GM12878 (cell line): ENCODE measurements around the gene SERTAD1. TPM values are rescaled to one million over a fixed set of nuclear protein-coding genes. Genes with fewer than 3 reads are reported as not detected.

Source experiments
- BCL11A ChIP-seq: IDR thresholded peaks from 2 replicates; pipeline ENCODE4 v1.6.1; 2011; ENCODE audit warnings: low read depth, low read length
- CBX5 ChIP-seq: sonication (generic); IDR thresholded peaks from 2 replicates; pipeline ENCODE4 v1.6.1; 2016; ENCODE audit warnings: low read depth, moderate library complexity, mild to moderate bottlenecking, inconsistent platforms
- FOS ChIP-seq: IDR thresholded peaks from 3 replicates; pipeline ENCODE4 v1.6.1; 2011; ENCODE audit warnings: borderline replicate concordance; ENCODE audit not compliant: insufficient read length; ENCODE audit errors: extremely low read depth
- HDGF ChIP-seq: fragments of 450-650 bp; IDR thresholded peaks from 2 replicates; pipeline ENCODE4 v1.6.1; 2016; ENCODE audit warnings: antibody characterized with exemption
- JUNB ChIP-seq: IDR thresholded peaks from 2 replicates; pipeline ENCODE4 v1.6.1; 2016; ENCODE audit warnings: antibody characterized with exemption, mild to moderate bottlenecking
- JUND ChIP-seq: IDR thresholded peaks from 2 replicates; pipeline ENCODE4 v1.6.1; 2012; ENCODE audit warnings: low read depth, mild to moderate bottlenecking, low read length, improper control_type of control experiment, moderate library complexity
- KAT2A ChIP-seq: conservative IDR thresholded peaks from 2 replicates; pipeline ENCODE4 v1.6.1; 2011; ENCODE audit warnings: low read depth, low read length; ENCODE audit not compliant: control insufficient read depth
- MEF2A ChIP-seq: IDR thresholded peaks from 2 replicates; pipeline ENCODE4 v1.6.1; 2011; ENCODE audit warnings: low read depth, mild to moderate bottlenecking, low read length, moderate library complexity; ENCODE audit not compliant: insufficient read depth
- MEF2B ChIP-seq: fragments of 450-650 bp; IDR thresholded peaks from 2 replicates; pipeline ENCODE4 v1.6.1; 2018; ENCODE audit warnings: mild to moderate bottlenecking, moderate library complexity; ENCODE audit not compliant: partially characterized antibody, poor library complexity, severe bottlenecking
- MYB ChIP-seq: fragments of 150-350 bp; IDR thresholded peaks from 2 replicates; pipeline ENCODE4 v1.6.1; 2014; ENCODE audit warnings: mild to moderate bottlenecking, low read depth, low read length, borderline replicate concordance
- NR2F1 ChIP-seq: fragments of 450-650 bp; conservative IDR thresholded peaks from 2 replicates; pipeline ENCODE4 v1.6.1; 2017; ENCODE audit warnings: mild to moderate bottlenecking
- PML ChIP-seq: IDR thresholded peaks from 2 replicates; pipeline ENCODE4 v1.6.1; 2012; ENCODE audit warnings: low read length, inconsistent platforms
- RCOR1 ChIP-seq: conservative IDR thresholded peaks from 2 replicates; pipeline ENCODE4 v1.6.1; 2012; ENCODE audit warnings: low read depth, low read length, improper control_type of control experiment
- SREBF1 ChIP-seq: IDR thresholded peaks from 2 replicates; pipeline ENCODE4 v1.6.1; 2012; ENCODE audit warnings: mild to moderate bottlenecking, low read length
- SUZ12 ChIP-seq: fragments of 200-600 bp; sonication (generic); IDR thresholded peaks from one replicate; pipeline ENCODE4 v1.6.1; 2018; ENCODE audit warnings: antibody characterized with exemption, mild to moderate bottlenecking; ENCODE audit not compliant: unreplicated experiment
- TCF3 ChIP-seq: IDR thresholded peaks from 2 replicates; pipeline ENCODE4 v1.6.1; 2012; ENCODE audit warnings: low read depth, mild to moderate bottlenecking, low read length, borderline replicate concordance; ENCODE audit not compliant: insufficient read depth
- YBX1 ChIP-seq: fragments of 450-650 bp; IDR thresholded peaks from 2 replicates; pipeline ENCODE4 v1.6.1; 2016; ENCODE audit warnings: antibody characterized with exemption
- ZNF207 ChIP-seq: fragments of 450-650 bp; IDR thresholded peaks from 2 replicates; pipeline ENCODE4 v1.6.1; 2014; ENCODE audit warnings: antibody characterized with exemption, mild to moderate bottlenecking, borderline replicate concordance
- ZNF24 ChIP-seq: fragments of 450-650 bp; IDR thresholded peaks from 2 replicates; pipeline ENCODE4 v1.6.1; 2017; ENCODE audit warnings: antibody characterized with exemption, mild to moderate bottlenecking
- polyA plus RNA-seq, 11 experiments: library from polyadenylated mRNA; depleted of rRNA in 4 of 11; unstranded in 6 of 11; stranded (reverse) in 5 of 11; fragments of >200 nt; fragmentation: Nextera tagmentation in 4 of 11; fragmentation: Illumina TruSeq in 1 of 11; extraction: Ambion mirVana in 4 of 11; extraction: Trizol in 1 of 11; gene quantifications; 1 replicate in 1 of 11; 2 replicates in 10 of 11; pipeline versions ENCODE4 v1.2.1 to v1.2.3, GENCODE V29; 2011 to 2016; ENCODE audit warnings: inconsistent platforms in 2 of 11, missing spikeins in 2 of 11, low read depth in 1 of 11
- total RNA-seq, 4 experiments: library from RNA; depleted of rRNA in 3 of 4; stranded (reverse); fragments of >200 nt in 3 of 4; fragmentation: Illumina TruSeq in 1 of 4; extraction: Trizol in 1 of 4; gene quantifications; 2 replicates each; pipeline versions ENCODE4 v1.2.1 to v1.2.3, GENCODE V29; 2013 to 2021
- TF ChIP-seq, protein P1 (sequence below): fragments of 450-650 bp; IDR thresholded peaks from 2 replicates; pipeline ENCODE4 v1.6.1; 2018; ENCODE audit warnings: mild to moderate bottlenecking, low read depth, moderate library complexity; ENCODE audit not compliant: partially characterized antibody
- TF ChIP-seq, protein P2 (sequence below): fragments of 450-650 bp; formaldehyde crosslinking; IDR thresholded peaks from 2 replicates; pipeline ENCODE4 v1.4.0; 2020; ENCODE audit warnings: mild to moderate bottlenecking, moderate library complexity
- TF ChIP-seq, protein P3 (sequence below): fragments of 450-650 bp; IDR thresholded peaks from 2 replicates; pipeline ENCODE4 v1.6.1; 2017; ENCODE audit warnings: antibody characterized with exemption, mild to moderate bottlenecking, moderate library complexity

The SERTAD1 gene
- total and polyA plus RNA-seq, 10 of the 15 experiments (the other 5 are each of a cell fraction or from before 2014, with no cell fraction given): 0.23 to 14.2 (median 8.0) TPM

DNA sequence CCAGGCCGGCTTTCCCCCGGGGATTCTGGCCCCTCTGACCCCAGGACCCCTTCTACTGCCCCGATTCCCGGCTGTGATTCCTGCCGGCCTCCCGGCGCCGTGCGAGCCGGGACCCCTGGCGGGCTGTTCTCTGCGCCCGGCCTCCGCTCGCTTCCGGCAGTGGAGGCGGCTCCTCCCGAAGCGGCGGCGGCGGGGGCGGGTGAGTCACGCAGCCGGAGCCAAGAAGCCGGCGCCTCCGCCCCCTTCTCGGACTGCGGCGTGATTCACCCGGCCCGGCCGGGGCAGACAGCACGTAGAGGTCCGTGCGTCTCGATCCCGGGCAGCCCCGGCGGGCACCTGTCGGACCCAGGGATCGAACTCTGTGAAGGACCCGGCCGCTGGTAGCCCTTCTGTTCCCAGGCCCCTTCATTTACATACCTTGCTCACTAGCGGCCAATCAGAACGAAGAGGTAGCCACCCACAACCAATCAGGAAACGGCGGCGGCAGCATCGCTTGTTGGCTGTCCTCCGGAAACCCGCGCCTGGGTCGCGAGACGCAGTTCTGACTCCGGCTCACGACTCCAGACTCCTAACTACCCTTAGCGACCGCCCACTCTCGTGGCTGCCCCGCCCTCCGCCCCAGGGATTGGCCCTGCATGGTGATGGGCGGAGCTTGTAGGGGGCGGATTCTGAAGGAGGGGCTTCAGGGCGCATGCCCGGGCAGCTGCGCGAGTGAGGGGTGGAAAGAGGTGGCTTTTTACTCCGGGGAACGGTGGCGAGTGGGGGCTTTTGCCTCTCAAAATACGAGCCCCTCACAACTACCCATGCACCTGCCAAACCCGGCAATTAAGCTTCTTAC, at the start of gene SERTAD1 (continued):
- TF ChIP-seq, protein P1, sequence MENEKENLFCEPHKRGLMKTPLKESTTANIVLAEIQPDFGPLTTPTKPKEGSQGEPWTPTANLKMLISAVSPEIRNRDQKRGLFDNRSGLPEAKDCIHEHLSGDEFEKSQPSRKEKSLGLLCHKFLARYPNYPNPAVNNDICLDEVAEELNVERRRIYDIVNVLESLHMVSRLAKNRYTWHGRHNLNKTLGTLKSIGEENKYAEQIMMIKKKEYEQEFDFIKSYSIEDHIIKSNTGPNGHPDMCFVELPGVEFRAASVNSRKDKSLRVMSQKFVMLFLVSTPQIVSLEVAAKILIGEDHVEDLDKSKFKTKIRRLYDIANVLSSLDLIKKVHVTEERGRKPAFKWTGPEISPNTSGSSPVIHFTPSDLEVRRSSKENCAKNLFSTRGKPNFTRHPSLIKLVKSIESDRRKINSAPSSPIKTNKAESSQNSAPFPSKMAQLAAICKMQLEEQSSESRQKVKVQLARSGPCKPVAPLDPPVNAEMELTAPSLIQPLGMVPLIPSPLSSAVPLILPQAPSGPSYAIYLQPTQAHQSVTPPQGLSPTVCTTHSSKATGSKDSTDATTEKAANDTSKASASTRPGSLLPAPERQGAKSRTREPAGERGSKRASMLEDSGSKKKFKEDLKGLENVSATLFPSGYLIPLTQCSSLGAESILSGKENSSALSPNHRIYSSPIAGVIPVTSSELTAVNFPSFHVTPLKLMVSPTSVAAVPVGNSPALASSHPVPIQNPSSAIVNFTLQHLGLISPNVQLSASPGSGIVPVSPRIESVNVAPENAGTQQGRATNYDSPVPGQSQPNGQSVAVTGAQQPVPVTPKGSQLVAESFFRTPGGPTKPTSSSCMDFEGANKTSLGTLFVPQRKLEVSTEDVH: no peak
- TF ChIP-seq, protein P2, sequence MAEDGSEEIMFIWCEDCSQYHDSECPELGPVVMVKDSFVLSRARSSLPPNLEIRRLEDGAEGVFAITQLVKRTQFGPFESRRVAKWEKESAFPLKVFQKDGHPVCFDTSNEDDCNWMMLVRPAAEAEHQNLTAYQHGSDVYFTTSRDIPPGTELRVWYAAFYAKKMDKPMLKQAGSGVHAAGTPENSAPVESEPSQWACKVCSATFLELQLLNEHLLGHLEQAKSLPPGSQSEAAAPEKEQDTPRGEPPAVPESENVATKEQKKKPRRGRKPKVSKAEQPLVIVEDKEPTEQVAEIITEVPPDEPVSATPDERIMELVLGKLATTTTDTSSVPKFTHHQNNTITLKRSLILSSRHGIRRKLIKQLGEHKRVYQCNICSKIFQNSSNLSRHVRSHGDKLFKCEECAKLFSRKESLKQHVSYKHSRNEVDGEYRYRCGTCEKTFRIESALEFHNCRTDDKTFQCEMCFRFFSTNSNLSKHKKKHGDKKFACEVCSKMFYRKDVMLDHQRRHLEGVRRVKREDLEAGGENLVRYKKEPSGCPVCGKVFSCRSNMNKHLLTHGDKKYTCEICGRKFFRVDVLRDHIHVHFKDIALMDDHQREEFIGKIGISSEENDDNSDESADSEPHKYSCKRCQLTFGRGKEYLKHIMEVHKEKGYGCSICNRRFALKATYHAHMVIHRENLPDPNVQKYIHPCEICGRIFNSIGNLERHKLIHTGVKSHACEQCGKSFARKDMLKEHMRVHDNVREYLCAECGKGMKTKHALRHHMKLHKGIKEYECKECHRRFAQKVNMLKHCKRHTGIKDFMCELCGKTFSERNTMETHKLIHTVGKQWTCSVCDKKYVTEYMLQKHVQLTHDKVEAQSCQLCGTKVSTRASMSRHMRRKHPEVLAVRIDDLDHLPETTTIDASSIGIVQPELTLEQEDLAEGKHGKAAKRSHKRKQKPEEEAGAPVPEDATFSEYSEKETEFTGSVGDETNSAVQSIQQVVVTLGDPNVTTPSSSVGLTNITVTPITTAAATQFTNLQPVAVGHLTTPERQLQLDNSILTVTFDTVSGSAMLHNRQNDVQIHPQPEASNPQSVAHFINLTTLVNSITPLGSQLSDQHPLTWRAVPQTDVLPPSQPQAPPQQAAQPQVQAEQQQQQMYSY (CRISPR knock-in tag): no peak
- TF ChIP-seq MEF2B (peak; percentile 88), ZNF207 (peak; percentile 86), JUND (0 out of 2 replicates have a peak, but pooled peaks have one; percentile 16), CBX5 (peak; percentile 68; the same call in 1 of the 2 replicates), HDGF (no peak; the same call in 1 of the 2 replicates), NR2F1 (peak; percentile 98), KAT2A (no peak), SREBF1 (no peak), MEF2A (no peak), ZNF24 (no peak), FOS (peak; percentile 89), RCOR1 (no peak), YBX1 (no peak), PML (peak; percentile 94), SUZ12 (no peak), MYB (no peak), BCL11A (no peak), JUNB (no peak), TCF3 (peak; percentile 65; the same call in 1 of the 2 replicates)
- TF ChIP-seq, protein P3, sequence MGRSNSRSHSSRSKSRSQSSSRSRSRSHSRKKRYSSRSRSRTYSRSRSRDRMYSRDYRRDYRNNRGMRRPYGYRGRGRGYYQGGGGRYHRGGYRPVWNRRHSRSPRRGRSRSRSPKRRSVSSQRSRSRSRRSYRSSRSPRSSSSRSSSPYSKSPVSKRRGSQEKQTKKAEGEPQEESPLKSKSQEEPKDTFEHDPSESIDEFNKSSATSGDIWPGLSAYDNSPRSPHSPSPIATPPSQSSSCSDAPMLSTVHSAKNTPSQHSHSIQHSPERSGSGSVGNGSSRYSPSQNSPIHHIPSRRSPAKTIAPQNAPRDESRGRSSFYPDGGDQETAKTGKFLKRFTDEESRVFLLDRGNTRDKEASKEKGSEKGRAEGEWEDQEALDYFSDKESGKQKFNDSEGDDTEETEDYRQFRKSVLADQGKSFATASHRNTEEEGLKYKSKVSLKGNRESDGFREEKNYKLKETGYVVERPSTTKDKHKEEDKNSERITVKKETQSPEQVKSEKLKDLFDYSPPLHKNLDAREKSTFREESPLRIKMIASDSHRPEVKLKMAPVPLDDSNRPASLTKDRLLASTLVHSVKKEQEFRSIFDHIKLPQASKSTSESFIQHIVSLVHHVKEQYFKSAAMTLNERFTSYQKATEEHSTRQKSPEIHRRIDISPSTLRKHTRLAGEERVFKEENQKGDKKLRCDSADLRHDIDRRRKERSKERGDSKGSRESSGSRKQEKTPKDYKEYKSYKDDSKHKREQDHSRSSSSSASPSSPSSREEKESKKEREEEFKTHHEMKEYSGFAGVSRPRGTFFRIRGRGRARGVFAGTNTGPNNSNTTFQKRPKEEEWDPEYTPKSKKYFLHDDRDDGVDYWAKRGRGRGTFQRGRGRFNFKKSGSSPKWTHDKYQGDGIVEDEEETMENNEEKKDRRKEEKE: no peak
